ENCODE data around the gene CASS4. TPM values are rescaled to one million over a fixed set of nuclear protein-coding genes. Genes with fewer than 3 reads are reported as not detected.
"Not testable (repeated sequence)": the region's sequence is repeated elsewhere in the genome, so short reads cannot be mapped to it uniquely, and the experiment has no call there.

CASS4 gene
- total RNA-seq, 1 donor from 2014 or later = not detected

DNA sequence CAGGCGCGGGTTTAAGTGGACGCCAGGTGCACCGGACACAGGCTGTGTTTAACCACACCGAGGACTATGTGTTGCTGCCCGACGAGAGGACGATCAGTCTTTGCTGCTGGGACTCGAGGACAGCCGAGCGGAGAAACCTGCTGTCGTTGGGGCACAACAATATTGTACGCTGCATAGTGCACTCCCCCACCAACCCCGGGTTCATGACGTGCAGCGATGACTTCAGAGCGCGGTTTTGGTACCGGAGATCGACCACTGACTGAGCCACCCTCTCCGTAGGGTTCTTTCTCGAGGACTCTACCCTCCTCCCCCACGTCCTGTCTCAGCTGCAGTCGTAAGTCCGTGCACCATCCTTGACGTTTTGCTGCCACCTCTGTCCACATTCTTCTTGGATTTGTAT lies 8.6 kb upstream of the CASS4 start:
- H3K27me3 ChIP-seq = no peaks in the 10 kb centered on the region
- peaks cover 35% of the 10 kb centered on the region for H4K20me1 ChIP-seq (ENCODE audit: low read depth)
- no peaks in the 10 kb centered on the region for H3K9me3 ChIP-seq (ENCODE audit: low read depth)
- H3K79me2 ChIP-seq (ENCODE audit: low read depth) = peaks cover 53% of the 10 kb centered on the region
- no peaks in the 10 kb centered on the region for H3K4me1 ChIP-seq
- DNase-seq (ENCODE audit: low spot score) = no peak
- no peak overlapping the region for H3K4me3 ChIP-seq
- Mint-ChIP-seq H3K27me3 (ENCODE audit: insufficient read depth, low read depth) (no peaks in the 10 kb centered on the region), H3K27ac (no peak overlapping the region), H3K4me3 (no peak overlapping the region), H3K9me3 (no peaks in the 10 kb centered on the region), H3K36me3 (peaks cover 24% of the 10 kb centered on the region), H3K4me1 (peaks cover 3% of the 10 kb centered on the region)
- no peak overlapping the region for H3K4me2 ChIP-seq
- H3K36me3 ChIP-seq = peaks cover 49% of the 10 kb centered on the region
- H3F3A ChIP-seq (ENCODE audit: low read depth) = peaks cover 12% of the 10 kb centered on the region
- no peak overlapping the region for H3K27ac ChIP-seq
- no peak overlapping the region for H2AFZ ChIP-seq (replicated peaks)
- H3K9ac ChIP-seq = no peak overlapping the region
- TF ChIP-seq EZH2phosphoT487 (IDR thresholded peaks at IDR 0.05) (no peak), EZH2 (IDR thresholded peaks at IDR 0.05) (no peak)
- TF ChIP-seq, protein P1, sequence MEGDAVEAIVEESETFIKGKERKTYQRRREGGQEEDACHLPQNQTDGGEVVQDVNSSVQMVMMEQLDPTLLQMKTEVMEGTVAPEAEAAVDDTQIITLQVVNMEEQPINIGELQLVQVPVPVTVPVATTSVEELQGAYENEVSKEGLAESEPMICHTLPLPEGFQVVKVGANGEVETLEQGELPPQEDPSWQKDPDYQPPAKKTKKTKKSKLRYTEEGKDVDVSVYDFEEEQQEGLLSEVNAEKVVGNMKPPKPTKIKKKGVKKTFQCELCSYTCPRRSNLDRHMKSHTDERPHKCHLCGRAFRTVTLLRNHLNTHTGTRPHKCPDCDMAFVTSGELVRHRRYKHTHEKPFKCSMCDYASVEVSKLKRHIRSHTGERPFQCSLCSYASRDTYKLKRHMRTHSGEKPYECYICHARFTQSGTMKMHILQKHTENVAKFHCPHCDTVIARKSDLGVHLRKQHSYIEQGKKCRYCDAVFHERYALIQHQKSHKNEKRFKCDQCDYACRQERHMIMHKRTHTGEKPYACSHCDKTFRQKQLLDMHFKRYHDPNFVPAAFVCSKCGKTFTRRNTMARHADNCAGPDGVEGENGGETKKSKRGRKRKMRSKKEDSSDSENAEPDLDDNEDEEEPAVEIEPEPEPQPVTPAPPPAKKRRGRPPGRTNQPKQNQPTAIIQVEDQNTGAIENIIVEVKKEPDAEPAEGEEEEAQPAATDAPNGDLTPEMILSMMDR (IDR thresholded peaks at IDR 0.05) = no peak

DNA sequence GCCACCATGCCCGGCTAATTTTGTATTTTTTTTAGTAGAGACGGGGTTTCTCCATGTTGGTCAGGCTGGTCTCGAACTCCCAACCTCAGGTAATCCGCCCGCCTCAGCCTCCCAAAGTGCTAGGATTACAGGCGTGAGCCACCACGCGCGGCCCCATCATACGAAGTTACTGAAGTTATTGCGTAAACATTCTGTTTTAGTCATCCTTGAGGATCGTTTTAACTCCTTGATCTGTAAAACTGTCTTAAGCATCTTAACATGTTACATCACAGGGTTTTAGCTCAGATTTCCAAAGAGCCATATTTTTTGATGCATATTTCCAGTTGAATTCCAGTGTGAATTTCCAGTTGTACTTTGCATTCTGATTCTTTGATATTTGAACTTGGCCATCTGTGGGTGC lies 6.7 kb upstream of the CASS4 start:
- not testable (repeated sequence) for H3K4me3 Mint-ChIP-seq; H3K9ac ChIP-seq; H3K9me3 ChIP-seq (ENCODE audit: low read depth); H3K9me3 Mint-ChIP-seq; H3F3A ChIP-seq (ENCODE audit: low read depth); H3K27me3 ChIP-seq; DNase-seq (ENCODE audit: low spot score); H3K27me3 Mint-ChIP-seq (ENCODE audit: insufficient read depth, low read depth); H3K27ac Mint-ChIP-seq; H2AFZ ChIP-seq (replicated peaks); H3K4me2 ChIP-seq; H3K4me3 ChIP-seq; H3K27ac ChIP-seq; H3K4me1 Mint-ChIP-seq; H3K4me1 ChIP-seq
- peaks cover 39% of the 10 kb centered on the region for H3K36me3 ChIP-seq
- peaks cover 27% of the 10 kb centered on the region for H3K36me3 Mint-ChIP-seq
- peaks cover 23% of the 10 kb centered on the region for H4K20me1 ChIP-seq (ENCODE audit: low read depth)
- peaks cover 47% of the 10 kb centered on the region for H3K79me2 ChIP-seq (ENCODE audit: low read depth)

DNA sequence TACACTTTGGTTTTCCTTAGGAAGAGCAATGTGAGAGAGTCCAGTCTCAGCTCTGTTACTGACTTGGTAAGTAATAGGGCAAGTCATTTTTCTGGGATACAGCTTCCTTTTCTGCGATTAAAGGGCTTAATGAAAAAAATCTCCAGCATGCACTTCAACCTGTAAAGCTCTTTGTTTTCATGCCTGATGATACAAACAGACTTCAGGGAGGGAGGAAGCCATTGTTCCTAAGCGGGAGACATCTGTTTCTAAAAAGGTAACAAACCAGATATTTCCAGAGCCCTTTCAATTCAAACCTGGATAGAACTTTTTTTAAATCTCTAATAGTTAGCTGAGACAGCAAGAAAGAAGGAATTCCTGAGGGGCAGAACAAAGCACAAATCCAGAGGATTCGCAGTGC lies 5.2 kb upstream of the CASS4 start:
- H3K4me2 ChIP-seq = no peak overlapping the region
- H4K20me1 ChIP-seq (ENCODE audit: low read depth) = peaks cover 8% of the 10 kb centered on the region
- H3K79me2 ChIP-seq (ENCODE audit: low read depth) = peaks cover 31% of the 10 kb centered on the region
- no peak for TF ChIP-seq EZH2 (IDR thresholded peaks at IDR 0.05)
- TF ChIP-seq EZH2phosphoT487 (IDR thresholded peaks at IDR 0.05) = no peak
- H3K4me1 ChIP-seq = no peaks in the 10 kb centered on the region
- Mint-ChIP-seq H3K27ac (no peak overlapping the region), H3K4me3 (no peak overlapping the region), H3K27me3 (ENCODE audit: insufficient read depth, low read depth) (no peaks in the 10 kb centered on the region), H3K36me3 (peaks cover 27% of the 10 kb centered on the region), H3K9me3 (no peaks in the 10 kb centered on the region), H3K4me1 (no peaks in the 10 kb centered on the region)
- H3F3A ChIP-seq (ENCODE audit: low read depth) = no peaks in the 10 kb centered on the region
- peaks cover 24% of the 10 kb centered on the region for H3K36me3 ChIP-seq
- H3K4me3 ChIP-seq = no peak overlapping the region
- DNase-seq (ENCODE audit: low spot score) = no peak
- no peak overlapping the region for H3K9ac ChIP-seq
- no peak overlapping the region for H2AFZ ChIP-seq (replicated peaks)
- H3K9me3 ChIP-seq (ENCODE audit: low read depth) = no peaks in the 10 kb centered on the region
- H3K27ac ChIP-seq = no peak overlapping the region
- no peaks in the 10 kb centered on the region for H3K27me3 ChIP-seq

DNA sequence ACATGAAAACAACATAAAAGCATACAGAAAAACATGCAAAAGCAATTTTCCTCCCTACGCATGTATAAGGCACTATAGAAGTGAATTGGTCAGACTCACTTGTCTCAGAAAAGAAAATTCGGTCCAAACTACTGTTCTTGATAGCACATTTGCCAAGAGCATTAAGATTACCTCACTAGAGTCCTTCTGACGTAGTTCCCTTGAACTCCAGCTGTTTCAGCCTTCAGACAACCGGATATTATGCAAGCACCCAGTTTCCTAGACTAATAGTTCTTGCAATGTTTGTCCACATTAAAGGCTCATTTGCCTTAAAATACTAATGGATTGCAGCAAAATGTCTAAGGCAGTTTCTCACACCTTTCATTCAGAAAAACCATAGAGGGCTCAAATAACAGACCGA lies 2.5 kb upstream of the CASS4 start:
- Histone ChIP-seq H3K79me2 (ENCODE audit: low read depth) (peaks cover 14% of the 10 kb centered on the region), H3F3A (ENCODE audit: low read depth) (no peaks in the 10 kb centered on the region), H3K9me3 (ENCODE audit: low read depth) (no peaks in the 10 kb centered on the region), H2AFZ (replicated peaks) (no peak overlapping the region), H3K4me1 (no peaks in the 10 kb centered on the region), H3K4me3 (no peak overlapping the region), H3K27ac (no peak overlapping the region), H3K9ac (no peak overlapping the region), H3K36me3 (peaks cover 5% of the 10 kb centered on the region), H3K4me2 (no peak overlapping the region), H3K27me3 (no peaks in the 10 kb centered on the region), H4K20me1 (ENCODE audit: low read depth) (peaks cover 8% of the 10 kb centered on the region)
- TF ChIP-seq EZH2phosphoT487 (IDR thresholded peaks at IDR 0.05) (no peak), EZH2 (IDR thresholded peaks at IDR 0.05) (no peak)
- TF ChIP-seq, protein P1 (IDR thresholded peaks at IDR 0.05) = no peak
- Mint-ChIP-seq H3K27me3 (ENCODE audit: insufficient read depth, low read depth) (peaks cover 2% of the 10 kb centered on the region), H3K4me3 (no peak overlapping the region), H3K9me3 (no peaks in the 10 kb centered on the region), H3K4me1 (no peaks in the 10 kb centered on the region), H3K27ac (no peak overlapping the region), H3K36me3 (peaks cover 13% of the 10 kb centered on the region)
- no peak for DNase-seq (ENCODE audit: low spot score)
